OCI-LY1 (cell line): ENCODE results near the gene TMBIM6.

ENCODE experiments used
- CTCF ChIP-seq: fragments of 200-600 bp; sonication (generic), shearing (Covaris generic); IDR thresholded peaks from 2 replicates; pipeline ENCODE4 v1.5.1; 2017; ENCODE audit warnings: mild to moderate bottlenecking, antibody characterized with exemption, low read length, moderate library complexity, mixed read lengths
- EZH2 ChIP-seq: fragments of 200-600 bp; sonication (generic), shearing (Covaris generic); IDR thresholded peaks from 2 replicates; pipeline ENCODE4 v1.8.0; 2017; ENCODE audit warnings: borderline replicate concordance, mixed run types, mild to moderate bottlenecking, antibody characterized with exemption, low read length, moderate library complexity, mixed read lengths

GRCh38 chr12:49750996-49751393, 9.6 kb downstream of the TMBIM6 start:
- TF ChIP-seq CTCF (no peak), EZH2 (no peak)
